BE2C (cell line): ENCODE data around the gene EPS15.
A peak's percentile ranks its signal among the peaks of the same experiment; 100 is the strongest.
"Not testable (repeated sequence)": the region's sequence is repeated elsewhere in the genome, so short reads cannot be mapped to it uniquely, and the experiment has no call there.

ENCODE experiments used
- DNase-seq: peaks from one replicate; pipeline ENCODE4 v3.0.0-alpha.2; 2020
- H3K27me3 ChIP-seq: fragments of 250-450 bp; sonication (Bioruptor Pico); 2 replicates; pipeline ENCODE4 v1.5.1; 2020; ENCODE audit warnings: mild to moderate bottlenecking
- H3K36me3 ChIP-seq: fragments of 250-450 bp; sonication (Bioruptor Pico); 2 replicates; pipeline ENCODE4 v1.5.1; 2020; ENCODE audit warnings: mild to moderate bottlenecking
- H3K4me1 ChIP-seq: fragments of 250-450 bp; sonication (Bioruptor Pico); 2 replicates; pipeline ENCODE4 v1.5.1; 2020
- H3K4me3 ChIP-seq: 2 replicates; pipeline ENCODE4 v1.5.1; 2011; ENCODE audit warnings: low read depth, low read length
- H3K9me3 ChIP-seq: fragments of 250-450 bp; sonication (Bioruptor Pico); 2 replicates; pipeline ENCODE4 v1.5.1; 2020
- CTCF ChIP-seq: IDR thresholded peaks from 2 replicates; pipeline ENCODE4 v1.5.1; 2012; ENCODE audit warnings: mild to moderate bottlenecking, low read depth, low read length

Gene EPS15

GRCh38 chr1:51325878-51326755, 192.9 kb downstream of the EPS15 start:
- peaks cover 13% of the 10 kb centered on the region for H3K4me1 ChIP-seq
- peak; percentile 41 for DNase-seq
- no peaks in the 10 kb centered on the region for H3K9me3 ChIP-seq
- TF ChIP-seq CTCF = no peak
- no peaks in the 10 kb centered on the region for H3K27me3 ChIP-seq
- H3K36me3 ChIP-seq = no peaks in the 10 kb centered on the region
- H3K4me3 ChIP-seq = no peak overlapping the region

DNA sequence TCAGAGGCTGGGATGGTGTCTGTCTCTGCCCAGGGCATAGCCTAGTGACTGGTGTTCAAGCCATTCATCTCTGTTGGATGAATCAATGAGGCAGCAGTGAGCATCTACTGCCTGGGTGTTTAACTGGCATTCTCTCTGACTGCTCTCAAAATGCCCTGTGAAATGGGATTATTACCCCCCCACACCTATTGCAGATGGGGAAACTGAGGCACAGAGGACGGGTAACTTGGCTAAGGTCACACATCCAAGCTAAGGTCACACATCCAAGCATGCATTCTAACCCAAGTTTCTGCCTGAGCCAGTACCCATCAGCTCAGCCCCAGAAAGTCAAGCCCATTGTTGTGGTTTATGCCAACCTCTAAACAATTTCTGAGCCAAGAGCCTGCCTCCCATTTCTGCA, 193.7 kb downstream of the EPS15 start:
- peaks cover 11% of the 10 kb centered on the region for H3K4me1 ChIP-seq
- no peaks in the 10 kb centered on the region for H3K27me3 ChIP-seq
- no peak overlapping the region for H3K4me3 ChIP-seq
- H3K9me3 ChIP-seq = no peaks in the 10 kb centered on the region
- no peak for DNase-seq
- no peak for TF ChIP-seq CTCF
- H3K36me3 ChIP-seq = no peaks in the 10 kb centered on the region

GRCh38 chr1:51325011-51325385, 194.1 kb downstream of the EPS15 start:
- not testable (repeated sequence) for H3K4me3 ChIP-seq, H3K36me3 ChIP-seq, H3K9me3 ChIP-seq, DNase-seq, H3K27me3 ChIP-seq
- H3K4me1 ChIP-seq = peaks cover 11% of the 10 kb centered on the region

DNA sequence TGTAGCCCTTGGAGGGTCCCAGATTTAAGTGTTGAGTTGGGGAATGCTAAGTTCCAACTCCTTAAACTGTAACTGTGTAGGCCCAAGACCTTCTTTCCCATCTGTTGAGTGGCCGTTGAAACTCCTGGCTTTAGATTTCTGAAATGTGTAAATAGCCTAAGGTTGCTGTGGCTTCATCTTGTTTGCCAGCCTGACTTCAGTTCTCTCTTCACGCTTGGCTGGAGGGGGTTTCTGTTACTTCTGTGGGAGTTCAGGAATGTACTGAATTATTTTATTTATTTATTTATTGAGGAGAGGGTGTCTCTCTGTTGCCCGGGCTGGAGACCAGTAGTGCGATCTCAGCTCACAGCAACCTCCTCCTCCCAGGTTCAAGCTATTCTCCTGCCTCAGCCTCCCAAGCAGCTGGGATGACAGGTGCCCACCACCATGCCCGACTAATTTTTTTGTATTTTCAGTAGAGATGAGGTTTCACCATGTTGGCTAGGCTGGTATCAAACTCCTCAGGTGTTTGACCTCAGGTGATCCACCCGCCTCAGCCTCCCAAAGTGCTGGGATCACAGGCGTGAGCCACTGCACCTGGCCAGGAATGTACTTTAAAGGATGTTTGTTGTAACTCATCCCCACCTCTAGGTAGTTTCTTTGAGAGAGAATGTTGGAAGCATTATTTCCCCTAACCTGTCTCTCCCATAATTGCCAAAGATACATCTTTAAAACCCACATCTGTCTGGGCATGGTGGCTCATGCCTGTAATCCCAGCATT, 194.6 kb downstream of the EPS15 start:
- Histone ChIP-seq H3K36me3 (no peaks in the 10 kb centered on the region), H3K4me3 (no peak overlapping the region), H3K9me3 (no peaks in the 10 kb centered on the region), H3K4me1 (peaks cover 11% of the 10 kb centered on the region), H3K27me3 (no peaks in the 10 kb centered on the region)
- no peak for TF ChIP-seq CTCF
- no peak for DNase-seq

DNA sequence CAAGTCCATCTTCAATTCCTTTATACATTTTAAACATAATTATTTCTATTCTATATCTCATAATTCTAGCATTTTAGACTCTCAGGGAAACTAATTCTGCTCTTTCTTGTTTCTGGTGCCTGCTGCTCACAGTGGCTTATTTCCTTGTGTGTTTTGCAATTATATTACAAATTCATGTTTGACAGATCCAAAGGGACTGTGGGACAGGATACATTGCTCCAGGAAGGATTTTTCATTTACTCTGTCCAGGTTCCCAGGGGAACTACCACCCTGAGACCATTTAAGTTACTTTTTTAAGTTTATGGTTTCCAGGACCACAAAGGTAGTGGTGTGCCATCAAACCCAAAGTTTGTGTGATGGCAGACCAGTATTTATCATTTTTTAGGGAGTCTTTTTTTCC, 195.3 kb downstream of the EPS15 start:
- Histone ChIP-seq H3K36me3 (no peaks in the 10 kb centered on the region), H3K4me1 (peaks cover 11% of the 10 kb centered on the region), H3K4me3 (no peak overlapping the region), H3K27me3 (no peaks in the 10 kb centered on the region), H3K9me3 (no peaks in the 10 kb centered on the region)
- no peak for TF ChIP-seq CTCF
- no peak for DNase-seq

DNA sequence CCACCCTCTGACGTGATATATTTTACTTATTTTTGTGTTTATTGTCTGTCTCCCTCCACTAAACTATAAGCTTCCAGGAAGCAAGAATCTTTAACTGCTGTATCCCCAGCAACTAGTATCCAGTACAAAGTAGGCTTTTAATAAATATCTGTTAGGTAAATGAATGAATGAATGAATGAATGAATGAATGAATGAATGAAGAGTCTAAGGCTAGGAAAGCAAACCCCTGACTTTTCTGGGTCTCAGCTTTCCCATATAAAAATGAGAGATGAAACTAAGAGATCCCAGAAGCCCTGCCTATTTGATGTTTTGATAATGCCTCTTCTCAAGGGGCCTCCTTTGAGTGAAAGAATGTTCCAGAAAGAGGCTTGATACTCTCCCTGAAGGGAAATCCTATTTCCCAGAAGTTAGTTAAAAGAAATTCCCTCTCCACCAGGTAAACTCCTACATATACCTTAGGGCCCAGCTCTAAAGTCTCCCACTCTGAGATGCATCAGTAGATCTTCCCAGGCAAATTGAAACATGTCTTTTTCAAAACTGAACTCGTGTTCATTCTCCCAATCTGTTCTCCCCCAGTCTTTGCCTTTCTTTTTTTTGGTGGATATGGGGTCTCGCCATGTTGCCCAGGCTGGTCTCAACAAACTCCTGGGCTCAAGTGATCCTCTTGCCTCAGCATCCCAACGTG, 196.5 kb downstream of the EPS15 start:
- no peak for DNase-seq
- H3K4me3 ChIP-seq = no peak overlapping the region
- H3K36me3 ChIP-seq = no peaks in the 10 kb centered on the region
- no peaks in the 10 kb centered on the region for H3K27me3 ChIP-seq
- H3K9me3 ChIP-seq = no peaks in the 10 kb centered on the region
- peaks cover 11% of the 10 kb centered on the region for H3K4me1 ChIP-seq
- no peak for TF ChIP-seq CTCF
